Activated CD4-positive, alpha-beta T cell treated with anti-CD3 and anti-CD28 coated beads, Interleukin-2, amount 10 ng/mL, durations not matched to agents 7 days and 5 days (primary cell): ENCODE data around the gene JPH2. TPM values are rescaled to one million over a fixed set of nuclear protein-coding genes. Genes with fewer than 3 reads are reported as not detected.
A peak's percentile ranks its signal among the peaks of the same experiment; 100 is the strongest.

ENCODE experiments used
- CTCF ChIA-PET: fragments of 350-600 bp; sonication (Branson Sonifier 250); formaldehyde crosslinking; loops from one replicate; lab custom pipeline; 2021; ENCODE audit warnings: antibody characterized with exemption; lab: Charles Lee
- POLR2A ChIA-PET: fragments of 350-600 bp; sonication (Branson Sonifier 250); formaldehyde crosslinking; loops from one replicate; lab custom pipeline; 2021; ENCODE audit warnings: antibody characterized with exemption; lab: Charles Lee
- DNase-seq: peaks from one replicate; pipeline ENCODE4 v3.0.0-alpha.2; 2020
- H3K27ac Mint-ChIP-seq: one replicate; pipeline ENCODE4 v1.8.0; 2021; ENCODE audit warnings: mild to moderate bottlenecking, moderate library complexity, mixed read lengths
- H3K27me3 Mint-ChIP-seq: one replicate; pipeline ENCODE4 v1.8.0; 2021; ENCODE audit warnings: mixed read lengths
- H3K36me3 Mint-ChIP-seq: one replicate; pipeline ENCODE4 v1.8.0; 2021; ENCODE audit warnings: low read depth, mixed read lengths
- H3K4me1 Mint-ChIP-seq: one replicate; pipeline ENCODE4 v1.8.0; 2021; ENCODE audit warnings: mixed read lengths
- H3K4me3 Mint-ChIP-seq: one replicate; pipeline ENCODE4 v1.8.0; 2021; ENCODE audit warnings: mild to moderate bottlenecking, moderate library complexity, mixed read lengths
- H3K9me3 Mint-ChIP-seq: one replicate; pipeline ENCODE4 v1.8.0; 2021; ENCODE audit warnings: mixed read lengths
- total RNA-seq, 2 experiments: library from RNA; stranded (reverse); gene quantifications; one replicate each; pipeline ENCODE4 v1.2.3, GENCODE V29; 2021

Gene JPH2
- total RNA-seq, 2 experiments from 2014 or later = not detected

GRCh38 chr20:44072384-44072783, 114.6 kb downstream of the JPH2 start:
- peaks cover 13% of the 10 kb centered on the region for H3K27me3 Mint-ChIP-seq
- H3K27ac Mint-ChIP-seq = no peak overlapping the region
- ChIA-PET CTCF (interaction anchor here (0.8 to 1.3 kb wide), 3 partner anchors 8 to 20 kb away, joined by 3 to 5 read pairs (median 3); no protein-coding TSS in a partner anchor), POLR2A (no interaction called here)
- H3K9me3 Mint-ChIP-seq = no peaks in the 10 kb centered on the region
- H3K36me3 Mint-ChIP-seq = no peaks in the 10 kb centered on the region
- no peak for DNase-seq
- peaks cover 77% of the 10 kb centered on the region for H3K4me1 Mint-ChIP-seq
- H3K4me3 Mint-ChIP-seq = no peak overlapping the region

DNA sequence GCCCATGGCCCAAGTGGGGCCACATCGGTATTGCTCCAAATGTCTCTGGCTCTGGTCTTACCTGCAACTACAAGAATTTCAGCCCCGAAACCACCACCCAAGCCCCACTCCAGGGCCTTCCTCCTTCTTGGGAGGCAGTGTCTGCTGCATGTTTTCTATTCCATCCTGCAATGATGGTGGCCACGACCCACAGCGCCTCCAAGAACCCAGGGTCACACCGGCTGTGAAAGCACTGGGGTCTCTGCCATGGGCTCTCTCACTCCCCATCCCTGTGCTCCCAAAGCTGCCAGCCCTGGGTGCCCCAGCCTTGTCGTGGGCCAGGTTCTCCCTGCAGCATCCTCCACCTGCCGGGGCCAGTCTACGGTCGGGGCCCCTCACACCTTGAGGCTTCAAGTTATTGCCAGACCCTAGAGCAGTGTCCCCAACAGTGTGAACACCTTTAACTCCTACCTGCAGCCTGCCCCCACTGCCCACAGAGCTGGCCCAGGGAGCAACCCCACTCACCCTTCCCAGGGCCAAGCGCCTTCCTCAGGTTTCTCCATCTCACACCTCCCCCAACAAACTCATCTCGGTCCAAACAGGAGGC, 115.4 kb downstream of the JPH2 start:
- POLR2A ChIA-PET = no interaction called here
- H3K9me3 Mint-ChIP-seq = no peaks in the 10 kb centered on the region
- H3K27ac Mint-ChIP-seq = no peak overlapping the region
- CTCF ChIA-PET = interaction anchor here (1.3 kb wide), 1 partner anchor 9 kb away, joined by 5 read pairs; no protein-coding TSS in a partner anchor
- peaks cover 77% of the 10 kb centered on the region for H3K4me1 Mint-ChIP-seq
- DNase-seq = no peak
- H3K36me3 Mint-ChIP-seq = no peaks in the 10 kb centered on the region
- H3K27me3 Mint-ChIP-seq = peaks cover 13% of the 10 kb centered on the region
- H3K4me3 Mint-ChIP-seq = no peak overlapping the region

GRCh38 chr20:44071057-44071456, 115.9 kb downstream of the JPH2 start:
- Mint-ChIP-seq H3K9me3 (no peaks in the 10 kb centered on the region), H3K4me1 (peaks cover 77% of the 10 kb centered on the region)

GRCh38 chr20:44070139-44070900, 116.7 kb downstream of the JPH2 start:
- H3K27me3 Mint-ChIP-seq = peaks cover 13% of the 10 kb centered on the region
- H3K9me3 Mint-ChIP-seq = no peaks in the 10 kb centered on the region
- peaks cover 72% of the 10 kb centered on the region for H3K4me1 Mint-ChIP-seq
- no peaks in the 10 kb centered on the region for H3K36me3 Mint-ChIP-seq
- DNase-seq = peak; percentile 59
- peak overlapping the region; percentile 69 for H3K4me3 Mint-ChIP-seq
- ChIA-PET POLR2A (no interaction called here), CTCF (interaction anchor here (0.7 to 2.5 kb wide), 3 partner anchors 12 to 320 kb away, joined by 3 to 10 read pairs (median 5); no protein-coding TSS in a partner anchor)
- peak overlapping the region; percentile 97 for H3K27ac Mint-ChIP-seq

More at GRCh38 chr20:44071057-44071456, 115.9 kb downstream of the JPH2 start:
- POLR2A ChIA-PET = no interaction called here
- CTCF ChIA-PET = interaction anchor here (0.7 kb wide), 1 partner anchor 321 kb away, joined by 3 read pairs; no protein-coding TSS in a partner anchor
- Mint-ChIP-seq H3K27ac (no peak overlapping the region), H3K36me3 (no peaks in the 10 kb centered on the region), H3K27me3 (peaks cover 13% of the 10 kb centered on the region), H3K4me3 (no peak overlapping the region)
- no peak for DNase-seq

GRCh38 chr20:44069203-44070011, 117.6 kb downstream of the JPH2 start:
- ChIA-PET POLR2A (no interaction called here), CTCF (interaction anchor here (0.8 to 2.5 kb wide), 4 partner anchors 11 to 319 kb away, joined by 3 to 10 read pairs (median 4); no protein-coding TSS in a partner anchor)
- peak overlapping the region; percentile 97 for H3K27ac Mint-ChIP-seq
- peaks cover 13% of the 10 kb centered on the region for H3K27me3 Mint-ChIP-seq
- H3K36me3 Mint-ChIP-seq = no peaks in the 10 kb centered on the region
- no peaks in the 10 kb centered on the region for H3K9me3 Mint-ChIP-seq
- peak; percentile 80 for DNase-seq
- H3K4me1 Mint-ChIP-seq = peaks cover 63% of the 10 kb centered on the region
- H3K4me3 Mint-ChIP-seq = peak overlapping the region; percentile 69

GRCh38 chr20:44068316-44069201, 118.4 kb downstream of the JPH2 start:
- Mint-ChIP-seq H3K36me3 (no peaks in the 10 kb centered on the region), H3K27me3 (peaks cover 16% of the 10 kb centered on the region), H3K4me1 (peaks cover 56% of the 10 kb centered on the region), H3K9me3 (no peaks in the 10 kb centered on the region), H3K27ac (peak overlapping the region; percentile 97), H3K4me3 (peak overlapping the region; percentile 69)
- ChIA-PET POLR2A (no interaction called here), CTCF (interaction anchor here (0.8 to 2.5 kb wide), 4 partner anchors 10 to 318 kb away, joined by 3 to 10 read pairs (median 4); no protein-coding TSS in a partner anchor)
- DNase-seq = no peak

DNA sequence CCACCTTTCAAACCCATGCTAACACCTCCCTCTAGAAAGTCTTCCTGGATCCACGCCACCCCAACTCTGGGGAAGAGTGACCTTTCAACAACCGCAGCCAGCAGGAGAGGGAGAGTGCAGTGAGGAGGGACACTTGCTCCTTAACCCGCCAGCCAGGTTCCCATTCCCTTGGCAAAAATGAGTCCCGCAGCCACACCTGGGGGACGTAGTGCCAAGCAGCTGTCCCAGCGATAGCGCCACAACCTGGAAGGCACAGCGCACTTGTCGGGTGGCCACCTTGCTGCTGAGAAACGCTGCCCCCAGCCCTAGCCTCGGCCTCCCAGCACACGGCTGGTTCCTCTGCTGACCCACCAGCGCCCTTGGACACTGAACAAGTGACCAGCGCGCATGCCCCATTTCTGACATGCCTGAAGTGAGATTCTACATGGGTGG, 119.3 kb downstream of the JPH2 start:
- H3K36me3 Mint-ChIP-seq = no peaks in the 10 kb centered on the region
- peaks cover 16% of the 10 kb centered on the region for H3K27me3 Mint-ChIP-seq
- H3K9me3 Mint-ChIP-seq = peaks cover 2% of the 10 kb centered on the region
- CTCF ChIA-PET = interaction anchor here (1.2 kb wide), 1 partner anchor 9 kb away, joined by 5 read pairs; no protein-coding TSS in a partner anchor
- H3K4me3 Mint-ChIP-seq = no peak overlapping the region
- POLR2A ChIA-PET = no interaction called here
- H3K27ac Mint-ChIP-seq = peak overlapping the region; percentile 65
- peaks cover 51% of the 10 kb centered on the region for H3K4me1 Mint-ChIP-seq
- no peak for DNase-seq

DNA sequence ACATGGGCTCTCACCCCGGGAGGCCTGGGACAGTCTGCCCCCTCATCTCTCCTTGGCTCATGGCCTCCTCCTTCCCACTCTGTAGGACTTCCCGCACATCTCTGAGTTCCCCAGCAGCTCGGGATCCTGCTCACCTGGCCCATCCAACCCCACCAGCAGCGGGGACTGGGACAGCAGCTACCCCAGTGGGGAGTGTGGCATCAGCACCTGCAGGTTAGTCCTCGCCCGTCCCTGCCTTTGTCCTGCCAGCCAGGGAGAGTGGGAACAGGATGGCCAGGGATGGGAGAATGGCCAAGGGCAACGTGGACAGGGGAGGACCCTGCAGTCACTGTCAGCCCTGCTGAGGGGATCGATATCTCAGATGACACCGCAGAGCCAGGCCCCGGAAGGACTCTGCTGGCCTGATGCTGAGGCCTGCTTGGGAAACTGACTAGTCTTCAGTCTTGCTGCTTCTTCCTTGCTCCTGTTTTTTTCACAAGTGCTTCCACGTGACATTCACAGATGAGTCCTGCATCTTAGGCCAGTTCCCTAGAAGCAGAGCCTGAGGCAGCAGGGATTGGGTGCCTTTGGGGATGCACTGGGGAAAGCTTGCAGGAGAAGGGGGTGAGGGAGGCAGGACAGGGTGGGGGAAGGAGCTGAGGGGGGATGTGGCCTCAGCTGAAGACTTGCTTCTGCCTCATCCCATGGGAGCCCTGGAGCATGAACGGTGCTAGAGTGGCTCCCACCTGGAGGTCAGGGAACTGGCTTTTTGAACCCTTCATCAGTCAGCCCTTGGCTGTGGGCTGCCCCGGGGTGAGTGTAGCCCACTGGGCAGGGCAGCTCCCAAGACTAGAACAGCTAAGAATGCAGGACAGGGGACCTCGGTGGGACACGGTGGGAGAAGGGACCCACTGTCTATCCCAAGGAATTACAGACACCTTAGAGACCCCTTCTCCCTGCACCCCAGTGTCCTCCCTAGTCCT, 120.1 kb downstream of the JPH2 start:
- Mint-ChIP-seq H3K36me3 (no peaks in the 10 kb centered on the region), H3K27me3 (peaks cover 14% of the 10 kb centered on the region), H3K4me1 (peaks cover 46% of the 10 kb centered on the region), H3K27ac (peak overlapping the region; percentile 65), H3K9me3 (peaks cover 5% of the 10 kb centered on the region), H3K4me3 (no peak overlapping the region)
- no peak for DNase-seq
- CTCF ChIA-PET = interaction anchor here (1.2 kb wide), 1 partner anchor 8 kb away, joined by 5 read pairs; no protein-coding TSS in a partner anchor
- POLR2A ChIA-PET = no interaction called here

DNA sequence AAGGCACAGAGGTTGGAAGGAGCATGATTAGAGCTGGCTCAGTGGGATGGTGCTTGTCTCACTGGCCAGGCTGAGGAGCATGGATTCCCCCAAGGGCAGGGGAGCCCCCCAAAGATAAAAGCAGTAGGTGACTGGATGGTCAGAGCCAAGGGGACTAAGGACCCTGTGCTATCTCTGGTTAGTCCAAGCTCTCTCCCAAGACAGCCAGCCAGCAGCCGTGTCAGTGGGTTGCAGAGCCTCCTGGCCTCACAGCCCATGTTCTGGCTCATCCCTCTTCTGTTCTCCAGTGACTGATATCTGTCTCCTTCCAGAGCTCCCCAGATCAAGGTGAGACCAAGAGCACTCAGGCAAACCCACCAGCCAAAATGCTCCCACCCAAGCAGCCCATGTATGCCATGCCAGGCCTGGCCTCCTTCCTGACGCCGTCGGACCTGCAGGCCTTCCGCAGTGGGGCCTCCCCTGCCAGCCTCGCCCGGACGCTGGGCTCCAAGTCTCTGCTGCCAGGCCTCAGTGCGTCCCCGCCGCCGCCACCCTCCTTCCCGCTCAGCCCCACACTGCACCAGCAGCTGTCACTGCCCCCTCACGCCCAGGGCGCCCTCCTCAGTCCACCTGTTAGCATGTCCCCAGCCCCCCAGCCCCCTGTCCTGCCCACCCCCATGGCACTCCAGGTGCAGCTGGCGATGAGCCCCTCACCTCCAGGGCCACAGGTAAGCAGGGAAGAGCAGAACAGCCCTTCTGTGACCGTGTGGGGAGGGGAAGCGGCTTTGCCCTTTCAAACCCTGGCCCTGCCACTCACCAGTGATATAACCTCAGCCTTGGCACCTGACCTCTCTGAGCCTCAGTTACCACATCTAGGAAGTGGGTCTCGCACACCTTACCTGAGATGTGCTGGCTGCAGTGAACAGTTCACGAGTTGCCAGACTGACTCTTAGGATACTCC, 121.3 kb downstream of the JPH2 start:
- no peak for DNase-seq
- no peak overlapping the region for H3K27ac Mint-ChIP-seq
- H3K27me3 Mint-ChIP-seq = peaks cover 16% of the 10 kb centered on the region
- H3K36me3 Mint-ChIP-seq = no peaks in the 10 kb centered on the region
- CTCF ChIA-PET = interaction anchor here (1.2 kb wide), 1 partner anchor 10 kb away, joined by 4 read pairs; no protein-coding TSS in a partner anchor
- peaks cover 37% of the 10 kb centered on the region for H3K4me1 Mint-ChIP-seq
- H3K9me3 Mint-ChIP-seq = peaks cover 9% of the 10 kb centered on the region
- no peak overlapping the region for H3K4me3 Mint-ChIP-seq
- POLR2A ChIA-PET = no interaction called here
